T-helper 1 cell treated with Interleukin-12 subunit alpha and Interleukin-12 subunit beta and Interleukin-4 antibody, amounts not matched to agents 30 μg/mL and 1 μg/mL, for 36 hours (primary cell): ENCODE data around the gene SEMA5B.

ENCODE experiments used
- H3K27ac Mint-ChIP-seq: one replicate; pipeline ENCODE4 v1.8.0; 2021; ENCODE audit warnings: mild to moderate bottlenecking, mixed read lengths
- H3K27me3 Mint-ChIP-seq: one replicate; pipeline ENCODE4 v1.8.0; 2021; ENCODE audit warnings: low read depth, mixed read lengths
- H3K36me3 Mint-ChIP-seq: one replicate; pipeline ENCODE4 v1.8.0; 2021; ENCODE audit warnings: low read depth, mixed read lengths
- H3K4me1 Mint-ChIP-seq: one replicate; pipeline ENCODE4 v1.8.0; 2021; ENCODE audit warnings: low read depth, mixed read lengths
- H3K4me3 Mint-ChIP-seq: one replicate; pipeline ENCODE4 v1.8.0; 2021; ENCODE audit warnings: mild to moderate bottlenecking, moderate library complexity, mixed read lengths
- H3K9me3 Mint-ChIP-seq: one replicate; pipeline ENCODE4 v1.8.0; 2021; ENCODE audit warnings: mixed read lengths

Gene SEMA5B

GRCh38 chr3:123027292-123028232, at the start of gene SEMA5B:
SEMA5B (minus strand) TSS chr3:123027763; CDS start chr3:122961263, 66,500 bp downstream.
- Mint-ChIP-seq H3K36me3 (peaks cover 1% of the 10 kb centered on the region), H3K27ac (no peak within 1 kb of the TSS), H3K9me3 (no peaks in the 10 kb centered on the region), H3K4me1 (peaks cover 10% of the 10 kb centered on the region), H3K4me3 (peak within 1 kb of the TSS; percentile 66), H3K27me3 (peaks cover 45% of the 10 kb centered on the region)

- Mint-ChIP-seq H3K36me3 (no peaks in the 10 kb centered on the region), H3K27me3 (no peaks in the 10 kb centered on the region), H3K27ac (no peak overlapping the region), H3K9me3 (no peaks in the 10 kb centered on the region), H3K4me3 (no peak overlapping the region), H3K4me1 (peaks cover 24% of the 10 kb centered on the region)
These were observed 49.2 kb upstream of the SEMA5B start for GRCh38 chr3:123076496-123077418.

- no peaks in the 10 kb centered on the region for H3K36me3 Mint-ChIP-seq
- no peak overlapping the region for H3K27ac Mint-ChIP-seq
- H3K27me3 Mint-ChIP-seq = no peaks in the 10 kb centered on the region
- no peak overlapping the region for H3K4me3 Mint-ChIP-seq
- no peaks in the 10 kb centered on the region for H3K9me3 Mint-ChIP-seq
- peaks cover 23% of the 10 kb centered on the region for H3K4me1 Mint-ChIP-seq
These were observed 48.5 kb upstream of the SEMA5B start for GRCh38 chr3:123076112-123076495.

GRCh38 chr3:123075359-123075758, 47.8 kb upstream of the SEMA5B start:
- H3K36me3 Mint-ChIP-seq = no peaks in the 10 kb centered on the region
- no peaks in the 10 kb centered on the region for H3K27me3 Mint-ChIP-seq
- H3K4me3 Mint-ChIP-seq = no peak overlapping the region
- H3K9me3 Mint-ChIP-seq = no peaks in the 10 kb centered on the region
- H3K4me1 Mint-ChIP-seq = peaks cover 20% of the 10 kb centered on the region
- H3K27ac Mint-ChIP-seq = peak overlapping the region; percentile 3

- H3K36me3 Mint-ChIP-seq = peaks cover 3% of the 10 kb centered on the region
- no peaks in the 10 kb centered on the region for H3K27me3 Mint-ChIP-seq
These were observed 45.0 kb upstream of the SEMA5B start for GRCh38 chr3:123072564-123072963.

GRCh38 chr3:123072152-123072551, 44.6 kb upstream of the SEMA5B start:
- H3K4me3 Mint-ChIP-seq = no peak overlapping the region
- H3K27me3 Mint-ChIP-seq = no peaks in the 10 kb centered on the region
- H3K27ac Mint-ChIP-seq = no peak overlapping the region
- peaks cover 30% of the 10 kb centered on the region for H3K4me1 Mint-ChIP-seq
- H3K36me3 Mint-ChIP-seq = peaks cover 3% of the 10 kb centered on the region
- no peaks in the 10 kb centered on the region for H3K9me3 Mint-ChIP-seq

More at GRCh38 chr3:123072564-123072963, 45.0 kb upstream of the SEMA5B start:
- peaks cover 30% of the 10 kb centered on the region for H3K4me1 Mint-ChIP-seq
- no peak overlapping the region for H3K27ac Mint-ChIP-seq
- no peaks in the 10 kb centered on the region for H3K9me3 Mint-ChIP-seq
- H3K4me3 Mint-ChIP-seq = no peak overlapping the region

- Mint-ChIP-seq H3K4me3 (no peak overlapping the region), H3K27ac (no peak overlapping the region), H3K9me3 (no peaks in the 10 kb centered on the region), H3K4me1 (peaks cover 32% of the 10 kb centered on the region), H3K36me3 (peaks cover 3% of the 10 kb centered on the region), H3K27me3 (no peaks in the 10 kb centered on the region)
These were observed 44.0 kb upstream of the SEMA5B start for GRCh38 chr3:123071581-123071980.

GRCh38 chr3:123071146-123071545, 43.6 kb upstream of the SEMA5B start:
- Mint-ChIP-seq H3K36me3 (peaks cover 3% of the 10 kb centered on the region), H3K4me1 (peaks cover 32% of the 10 kb centered on the region), H3K27ac (no peak overlapping the region), H3K4me3 (no peak overlapping the region), H3K9me3 (no peaks in the 10 kb centered on the region), H3K27me3 (no peaks in the 10 kb centered on the region)

- H3K27ac Mint-ChIP-seq = no peak overlapping the region
- peaks cover 3% of the 10 kb centered on the region for H3K36me3 Mint-ChIP-seq
- no peaks in the 10 kb centered on the region for H3K9me3 Mint-ChIP-seq
- no peaks in the 10 kb centered on the region for H3K27me3 Mint-ChIP-seq
- no peak overlapping the region for H3K4me3 Mint-ChIP-seq
- H3K4me1 Mint-ChIP-seq = peaks cover 31% of the 10 kb centered on the region
These were observed 42.9 kb upstream of the SEMA5B start for GRCh38 chr3:123070510-123070909.

GRCh38 chr3:123068601-123069381, 41.2 kb upstream of the SEMA5B start:
- no peaks in the 10 kb centered on the region for H3K9me3 Mint-ChIP-seq
- peak overlapping the region; percentile 83 for H3K4me3 Mint-ChIP-seq
- H3K27me3 Mint-ChIP-seq = no peaks in the 10 kb centered on the region
- H3K4me1 Mint-ChIP-seq = peaks cover 40% of the 10 kb centered on the region
- H3K36me3 Mint-ChIP-seq = peaks cover 3% of the 10 kb centered on the region
- no peak overlapping the region for H3K27ac Mint-ChIP-seq

GRCh38 chr3:123067689-123068600, 40.4 kb upstream of the SEMA5B start:
- H3K4me3 Mint-ChIP-seq = peak overlapping the region; percentile 83
- peaks cover 3% of the 10 kb centered on the region for H3K36me3 Mint-ChIP-seq
- no peak overlapping the region for H3K27ac Mint-ChIP-seq
- H3K9me3 Mint-ChIP-seq = no peaks in the 10 kb centered on the region
- peaks cover 2% of the 10 kb centered on the region for H3K27me3 Mint-ChIP-seq
- H3K4me1 Mint-ChIP-seq = peaks cover 40% of the 10 kb centered on the region

- Mint-ChIP-seq H3K27me3 (peaks cover 7% of the 10 kb centered on the region), H3K36me3 (peaks cover 3% of the 10 kb centered on the region), H3K27ac (peak within 1 kb of the TSS; percentile 35), H3K9me3 (no peaks in the 10 kb centered on the region), H3K4me1 (peaks cover 36% of the 10 kb centered on the region), H3K4me3 (peak within 1 kb of the TSS; percentile 83)
These were observed 39.5 kb upstream of the SEMA5B start, which contains the start of gene PDIA5 for GRCh38 chr3:123066896-123067688. PDIA5 (plus strand) TSS chr3:123067025; CDS start chr3:123067165, 140 bp downstream.

GRCh38 chr3:123066599-123066895, 39.0 kb upstream of the SEMA5B start:
- Mint-ChIP-seq H3K27me3 (peaks cover 7% of the 10 kb centered on the region), H3K4me3 (peak overlapping the region; percentile 83), H3K36me3 (peaks cover 3% of the 10 kb centered on the region), H3K27ac (peak overlapping the region; percentile 35), H3K9me3 (no peaks in the 10 kb centered on the region), H3K4me1 (peaks cover 31% of the 10 kb centered on the region)
